Uterus (tissue), 2 donors: ENCODE results near the gene CLCA4.
"Not testable (repeated sequence)": the region's sequence is repeated elsewhere in the genome, so short reads cannot be mapped to it uniquely, and the experiment has no call there.

Source experiments
- CTCF ChIP-seq, 4 experiments: fragments of 200-600 bp in 2 of 4; fragments of 450-650 bp in 2 of 4; sonication (generic) in 2 of 4; IDR thresholded peaks; one replicate each; pipeline ENCODE4 v1.5.1; 2016 to 2019; ENCODE audit warnings: antibody characterized with exemption in 4 of 4, mild to moderate bottlenecking in 2 of 4, moderate library complexity in 1 of 4
- POLR2A ChIP-seq, 2 donors: fragments of 450-650 bp; IDR thresholded peaks; one replicate each; pipeline ENCODE4 v1.6.1; 2016; ENCODE audit warnings: antibody characterized with exemption in 2 of 2, mild to moderate bottlenecking in 1 of 2, moderate library complexity in 1 of 2

- TF ChIP-seq CTCF, POLR2A (IDR thresholded peaks at IDR 0.05): not testable (repeated sequence)
Observed at GRCh38 chr1:86606080-86606479, 59.2 kb downstream of the CLCA4 start.
